GM12874 (cell line): ENCODE data around the gene PLEKHG4B.

Source experiments
- TF ChIP-seq, protein P1 (sequence below): IDR thresholded peaks from 2 replicates; pipeline ENCODE4 v1.5.1; 2011; ENCODE audit warnings: low read depth, mild to moderate bottlenecking, control low read depth, low read length, moderate library complexity; ENCODE audit not compliant: insufficient read depth

The PLEKHG4B gene

DNA sequence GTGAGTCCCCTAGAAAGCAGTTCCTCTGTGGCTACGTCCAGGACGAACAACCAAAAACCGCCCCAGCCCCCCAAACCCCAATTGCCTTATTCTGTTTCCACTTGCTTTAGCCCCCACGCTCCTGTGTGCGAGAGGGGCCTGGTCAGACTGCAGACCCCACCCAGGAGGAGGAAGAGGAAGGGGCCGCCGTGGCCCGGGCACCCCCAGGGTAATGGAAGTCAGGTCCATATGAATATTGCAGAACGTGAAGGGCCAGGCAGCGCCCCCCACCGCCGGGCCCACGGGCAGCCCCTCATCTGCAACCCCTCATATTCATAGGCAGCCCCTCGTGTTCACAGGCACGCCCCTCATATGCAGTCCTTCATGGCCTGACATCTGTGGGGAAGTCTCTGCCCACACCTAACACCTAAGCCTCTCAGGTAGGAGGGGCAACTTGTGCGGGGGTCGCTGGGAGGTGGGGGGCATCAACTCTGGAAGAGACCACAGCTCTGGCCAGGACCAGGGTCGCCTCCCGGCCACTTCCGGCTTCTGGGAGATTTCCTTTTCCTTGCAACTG lies 37.7 kb upstream of the PLEKHG4B start:
- TF ChIP-seq, protein P1, sequence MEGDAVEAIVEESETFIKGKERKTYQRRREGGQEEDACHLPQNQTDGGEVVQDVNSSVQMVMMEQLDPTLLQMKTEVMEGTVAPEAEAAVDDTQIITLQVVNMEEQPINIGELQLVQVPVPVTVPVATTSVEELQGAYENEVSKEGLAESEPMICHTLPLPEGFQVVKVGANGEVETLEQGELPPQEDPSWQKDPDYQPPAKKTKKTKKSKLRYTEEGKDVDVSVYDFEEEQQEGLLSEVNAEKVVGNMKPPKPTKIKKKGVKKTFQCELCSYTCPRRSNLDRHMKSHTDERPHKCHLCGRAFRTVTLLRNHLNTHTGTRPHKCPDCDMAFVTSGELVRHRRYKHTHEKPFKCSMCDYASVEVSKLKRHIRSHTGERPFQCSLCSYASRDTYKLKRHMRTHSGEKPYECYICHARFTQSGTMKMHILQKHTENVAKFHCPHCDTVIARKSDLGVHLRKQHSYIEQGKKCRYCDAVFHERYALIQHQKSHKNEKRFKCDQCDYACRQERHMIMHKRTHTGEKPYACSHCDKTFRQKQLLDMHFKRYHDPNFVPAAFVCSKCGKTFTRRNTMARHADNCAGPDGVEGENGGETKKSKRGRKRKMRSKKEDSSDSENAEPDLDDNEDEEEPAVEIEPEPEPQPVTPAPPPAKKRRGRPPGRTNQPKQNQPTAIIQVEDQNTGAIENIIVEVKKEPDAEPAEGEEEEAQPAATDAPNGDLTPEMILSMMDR, result no peak

DNA sequence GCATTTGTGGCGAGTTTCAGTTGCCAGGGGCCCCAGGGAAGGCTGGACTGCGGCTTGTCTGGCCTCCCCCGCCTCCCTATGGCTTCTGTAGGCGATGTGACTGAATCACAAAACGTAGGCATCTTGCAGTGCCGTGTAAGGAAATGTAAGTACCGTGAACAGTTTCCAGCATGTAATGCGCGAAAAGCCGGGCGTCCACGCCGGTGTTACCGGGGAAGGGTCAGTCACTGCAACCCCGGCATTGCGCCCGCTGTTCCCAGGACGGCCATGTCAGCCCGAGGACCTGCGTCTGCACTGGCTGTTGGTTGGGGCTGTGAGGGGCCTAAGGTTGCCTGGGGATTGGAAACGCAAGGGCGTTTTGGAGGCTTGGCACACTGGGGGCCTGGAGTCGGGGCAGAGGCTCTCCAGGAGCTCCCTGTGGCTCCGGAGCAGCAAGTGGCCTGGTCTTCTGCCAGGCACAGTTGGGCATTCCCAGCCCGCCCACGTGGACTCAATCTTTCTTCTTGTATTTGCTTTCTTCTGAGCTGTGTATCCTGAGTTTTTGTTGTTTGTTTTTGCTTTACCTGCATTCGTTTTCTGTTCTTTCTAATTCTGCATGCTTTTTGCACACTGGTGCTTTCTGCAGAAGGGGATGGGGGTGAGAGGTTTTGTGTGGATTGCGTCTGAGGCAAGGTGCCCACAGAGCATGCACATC lies 36.9 kb upstream of the PLEKHG4B start:
- TF ChIP-seq, protein P1, result no peak

DNA sequence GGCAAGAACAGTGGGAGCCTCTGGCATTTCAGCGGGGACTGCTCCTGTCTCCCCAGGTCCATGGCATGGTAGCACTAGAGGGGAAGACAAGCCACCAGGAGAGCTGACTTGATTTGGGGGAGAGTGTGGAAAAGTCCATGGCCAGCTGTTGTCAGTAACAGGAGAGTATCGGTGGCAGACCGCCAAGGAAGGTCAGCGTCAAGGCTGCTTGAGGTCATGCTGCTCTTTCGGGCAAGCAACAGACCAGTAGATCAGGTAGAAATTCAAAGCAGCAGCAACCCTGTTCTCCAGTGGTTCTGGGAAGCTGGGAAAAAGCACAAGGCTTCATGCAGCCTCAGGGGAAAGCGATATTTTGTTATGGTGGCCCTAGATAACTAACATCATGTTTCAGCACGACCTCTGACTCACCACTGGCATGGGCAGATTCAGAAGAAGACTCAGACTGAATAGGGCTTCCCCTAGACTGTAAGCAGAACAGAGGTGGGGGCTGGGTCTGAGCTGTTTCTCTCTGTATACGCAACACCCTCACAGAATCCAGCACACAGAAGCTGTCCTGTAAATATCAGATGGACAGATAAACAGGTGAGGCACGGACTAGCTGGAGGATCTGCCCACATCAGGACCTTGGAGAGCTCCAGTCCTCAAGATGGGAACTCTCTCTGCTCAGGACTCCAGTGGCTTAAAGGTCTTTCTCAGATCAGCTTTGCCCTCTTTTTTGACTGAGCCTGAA lies 35.2 kb upstream of the PLEKHG4B start:
- TF ChIP-seq, protein P1, result no peak

DNA sequence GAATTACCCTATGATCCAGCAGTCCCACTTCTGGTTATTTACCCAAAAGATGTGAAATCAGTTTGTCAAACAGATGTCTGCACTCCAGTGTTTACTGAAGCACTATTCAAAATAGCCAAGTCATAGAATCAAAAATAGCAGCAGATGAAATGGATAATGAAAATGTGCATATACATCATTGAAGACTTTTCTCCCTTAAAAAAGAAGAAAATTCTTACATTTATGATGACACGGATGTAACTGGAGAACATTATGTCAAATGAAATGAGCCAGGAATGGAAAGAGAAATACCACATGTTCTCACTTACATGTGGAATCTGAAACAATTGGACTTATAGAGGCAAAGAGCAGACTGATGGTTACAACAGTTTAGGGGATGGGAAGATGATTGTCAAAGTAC lies 21.5 kb upstream of the PLEKHG4B start:
- TF ChIP-seq, protein P1, result no peak

DNA sequence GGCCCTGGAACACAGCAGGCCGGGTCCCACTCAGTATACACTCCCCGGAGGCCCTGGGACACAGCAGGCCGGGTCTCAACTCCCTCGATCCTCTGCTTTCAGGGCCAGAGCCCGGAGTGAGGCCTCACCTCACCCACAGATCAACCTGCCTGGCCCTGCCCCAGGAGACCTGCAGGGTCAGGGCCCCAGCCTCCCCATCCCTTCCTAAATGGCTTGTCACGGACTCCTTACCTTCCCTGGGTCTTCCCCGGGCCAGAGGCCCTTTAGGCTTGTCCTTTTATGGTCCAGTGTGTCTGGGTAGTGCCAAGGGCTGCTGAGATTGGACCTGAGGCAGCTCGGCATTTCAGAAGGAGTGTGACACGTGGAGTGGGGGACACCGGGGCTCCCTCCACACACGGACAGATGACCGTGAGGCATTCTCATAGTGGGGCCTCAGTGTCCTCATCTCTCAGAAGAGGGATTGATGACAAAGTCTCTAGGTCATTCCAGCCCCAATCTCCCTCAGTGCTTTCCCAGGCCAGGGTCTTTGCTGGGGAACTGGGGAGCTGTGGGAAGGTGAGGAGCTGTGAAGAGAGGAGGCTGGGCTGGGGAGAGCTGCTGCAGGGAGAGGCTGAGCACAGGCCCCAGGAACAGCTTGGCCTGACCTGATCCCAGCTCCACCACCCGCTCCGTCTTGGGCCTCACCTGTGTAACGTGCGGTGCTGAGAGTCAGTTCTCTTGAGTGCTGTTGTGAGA lies 18.0 kb upstream of the PLEKHG4B start:
- TF ChIP-seq, protein P1, result no peak

DNA sequence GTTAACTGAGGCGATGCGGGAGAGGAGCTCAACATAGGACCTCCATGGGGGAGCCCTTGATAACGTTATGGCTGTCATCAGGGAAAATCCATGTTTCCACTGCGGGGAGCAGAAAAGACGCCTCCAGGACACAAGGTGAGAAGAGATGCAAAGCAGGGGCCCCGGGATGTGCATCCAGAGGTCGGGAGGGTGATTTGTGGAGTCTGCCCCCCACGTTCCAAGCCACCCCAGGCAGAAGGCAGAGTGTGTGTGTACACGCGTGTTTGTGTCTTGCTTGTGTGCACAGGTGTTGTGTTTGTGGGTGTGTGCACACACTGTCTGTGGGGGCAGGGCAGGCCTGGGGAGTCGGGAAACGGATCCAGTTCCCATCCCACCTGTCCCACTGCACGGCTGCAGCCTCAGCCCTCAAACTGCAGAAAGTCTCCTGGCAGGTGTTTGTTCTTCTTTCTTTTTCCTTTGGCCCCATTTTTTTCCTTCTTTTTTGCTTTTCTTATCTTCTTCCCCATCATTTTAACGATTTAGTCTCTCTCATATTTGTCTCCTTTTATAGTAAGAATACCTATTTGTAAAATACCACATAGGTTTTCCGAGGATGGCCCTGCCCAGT lies 17.4 kb upstream of the PLEKHG4B start:
- TF ChIP-seq, protein P1, result no peak
